Muscle of leg (tissue), 11 donors: ENCODE data around the gene DOCK7. TPM values are rescaled to one million over a fixed set of nuclear protein-coding genes. Genes with fewer than 3 reads are reported as not detected.

Experiments
- DNase-seq: peaks from one replicate; pipeline ENCODE4 v3.0.0; 2013
- H3K27ac ChIP-seq: one replicate; pipeline ENCODE4 v1.5.1; 2013; ENCODE audit warnings: mild to moderate bottlenecking, low read length, control low read depth
- H3K27me3 ChIP-seq: one replicate; pipeline ENCODE4 v1.6.1; 2013; ENCODE audit warnings: low read length; ENCODE audit not compliant: control insufficient read depth, insufficient read depth
- H3K36me3 ChIP-seq: one replicate; pipeline ENCODE4 v1.6.1; 2013; ENCODE audit warnings: low read length; ENCODE audit not compliant: control insufficient read depth, insufficient read depth
- H3K4me1 ChIP-seq: one replicate; pipeline ENCODE4 v1.6.1; 2013; ENCODE audit warnings: low read length; ENCODE audit not compliant: control insufficient read depth, insufficient read depth
- H3K4me3 ChIP-seq: one replicate; pipeline ENCODE4 v1.5.1; 2013; ENCODE audit warnings: low read length, control low read depth
- H3K9me3 ChIP-seq: replicated peaks from 2 replicates; pipeline ENCODE4 v1.6.1; 2013; ENCODE audit warnings: low read depth, low read length; ENCODE audit not compliant: control insufficient read depth
- WGBS: methylation state at CpG from one replicate; pipeline ENCODE4 v1.1.5; 2013; ENCODE audit warnings: missing lambda C conversion rate; ENCODE audit not compliant: insufficient coverage; 5-methylcytosine and 5-hydroxymethylcytosine counted together
- polyA plus RNA-seq, 8 donors: library from polyadenylated mRNA; unstranded; fragments of 120-200 nt; gene quantifications; one replicate each; pipeline versions ENCODE4 v1.2.1 to v1.2.3, GENCODE V29; 2013; ENCODE audit warnings: inconsistent platforms in 1 of 8, low replicate concordance in 1 of 8; ENCODE audit not compliant: insufficient read length in 8 of 8, insufficient read depth in 1 of 8
- total RNA-seq: library from RNA; stranded (reverse); fragments of 120-200 nt; gene quantifications from one replicate; pipeline ENCODE4 v1.2.4, GENCODE V29; 2013

Gene DOCK7
- total and polyA plus RNA-seq, 9 donors = 28.8 to 43.8 (median 36.1) TPM

GRCh38 chr1:62514746-62515423, 173.3 kb downstream of the DOCK7 start:
- DNase-seq = no peak
- Histone ChIP-seq H3K9me3 (peaks cover 6% of the 10 kb centered on the region), H3K27me3 (no peaks in the 10 kb centered on the region), H3K36me3 (peaks cover 5% of the 10 kb centered on the region), H3K4me1 (no peaks in the 10 kb centered on the region), H3K4me3 (no peak overlapping the region), H3K27ac (no peak overlapping the region)
- 81% methylated on average over 2 of the region's 3 CpGs for WGBS

GRCh38 chr1:62513013-62513412, 175.2 kb downstream of the DOCK7 start:
- Histone ChIP-seq H3K4me1 (no peaks in the 10 kb centered on the region), H3K4me3 (no peak overlapping the region), H3K36me3 (peaks cover 8% of the 10 kb centered on the region), H3K9me3 (no peaks in the 10 kb centered on the region), H3K27me3 (no peaks in the 10 kb centered on the region), H3K27ac (no peak overlapping the region)
- DNase-seq = no peak
- WGBS = no CpG with 5 or more reads among the region's 4 CpGs

GRCh38 chr1:62509028-62509427, 179.2 kb downstream of the DOCK7 start:
- Histone ChIP-seq H3K27ac (no peak overlapping the region), H3K36me3 (peaks cover 11% of the 10 kb centered on the region), H3K9me3 (no peaks in the 10 kb centered on the region), H3K27me3 (no peaks in the 10 kb centered on the region), H3K4me1 (no peaks in the 10 kb centered on the region), H3K4me3 (no peak overlapping the region)
- DNase-seq = no peak
- WGBS = no CpG with 5 or more reads among the region's 1 CpG

- peak; percentile 72 for DNase-seq
- no peaks in the 10 kb centered on the region for H3K27me3 ChIP-seq
- H3K4me3 ChIP-seq = no peak overlapping the region
- no peak overlapping the region for H3K27ac ChIP-seq
- peaks cover 11% of the 10 kb centered on the region for H3K36me3 ChIP-seq
- WGBS = no CpG with 5 or more reads among the region's 1 CpG
- no peaks in the 10 kb centered on the region for H3K4me1 ChIP-seq
- H3K9me3 ChIP-seq = no peaks in the 10 kb centered on the region
Measured at GRCh38 chr1:62508187-62508758, 179.9 kb downstream of the DOCK7 start.

GRCh38 chr1:62500210-62500609, 188.0 kb downstream of the DOCK7 start:
- Histone ChIP-seq H3K4me1 (no peaks in the 10 kb centered on the region), H3K36me3 (peaks cover 3% of the 10 kb centered on the region), H3K27ac (no peak overlapping the region)

GRCh38 chr1:62494137-62494536, 194.0 kb downstream of the DOCK7 start:
- H3K4me3 ChIP-seq = no peak overlapping the region
- H3K9me3 ChIP-seq = no peaks in the 10 kb centered on the region
- H3K36me3 ChIP-seq = peaks cover 20% of the 10 kb centered on the region
- no peaks in the 10 kb centered on the region for H3K27me3 ChIP-seq
- DNase-seq = no peak
- no peak overlapping the region for H3K27ac ChIP-seq
- H3K4me1 ChIP-seq = no peaks in the 10 kb centered on the region
- WGBS = 90% methylated on average over 3 of the region's 4 CpGs

More at GRCh38 chr1:62500210-62500609, 188.0 kb downstream of the DOCK7 start:
- Histone ChIP-seq H3K27me3 (no peaks in the 10 kb centered on the region), H3K4me3 (no peak overlapping the region), H3K9me3 (no peaks in the 10 kb centered on the region)
- no peak for DNase-seq

GRCh38 chr1:62493656-62494055, 194.5 kb downstream of the DOCK7 start:
- H3K36me3 ChIP-seq = peaks cover 20% of the 10 kb centered on the region
- no peak for DNase-seq
- H3K4me3 ChIP-seq = no peak overlapping the region
- no peak overlapping the region for H3K27ac ChIP-seq
- no CpG with 5 or more reads among the region's 3 CpGs for WGBS
- H3K9me3 ChIP-seq = no peaks in the 10 kb centered on the region
- no peaks in the 10 kb centered on the region for H3K27me3 ChIP-seq
- H3K4me1 ChIP-seq = no peaks in the 10 kb centered on the region

- DNase-seq = no peak
- Histone ChIP-seq H3K4me3 (no peak overlapping the region), H3K27me3 (no peaks in the 10 kb centered on the region), H3K9me3 (no peaks in the 10 kb centered on the region), H3K36me3 (peaks cover 23% of the 10 kb centered on the region), H3K27ac (no peak overlapping the region), H3K4me1 (no peaks in the 10 kb centered on the region)
- WGBS = no CpG with 5 or more reads among the region's 2 CpGs
Measured at GRCh38 chr1:62492521-62492920, 195.7 kb downstream of the DOCK7 start.

GRCh38 chr1:62487956-62488355, 200.2 kb downstream of the DOCK7 start:
- no CpG with 5 or more reads among the region's 2 CpGs for WGBS
- Histone ChIP-seq H3K9me3 (no peaks in the 10 kb centered on the region), H3K27ac (no peak overlapping the region), H3K4me3 (no peak overlapping the region), H3K36me3 (peaks cover 18% of the 10 kb centered on the region), H3K4me1 (no peaks in the 10 kb centered on the region), H3K27me3 (no peaks in the 10 kb centered on the region)
- no peak for DNase-seq

GRCh38 chr1:62484824-62485468, 203.2 kb downstream of the DOCK7 start:
- WGBS = 100% methylated on average over 1 of the region's 5 CpGs
- Histone ChIP-seq H3K27me3 (no peaks in the 10 kb centered on the region), H3K9me3 (no peaks in the 10 kb centered on the region), H3K4me3 (no peak overlapping the region), H3K36me3 (peaks cover 5% of the 10 kb centered on the region), H3K4me1 (no peaks in the 10 kb centered on the region), H3K27ac (no peak overlapping the region)
- DNase-seq = no peak
